ENCODE results near the gene CEP19. TPM values are rescaled to one million over a fixed set of nuclear protein-coding genes. Genes with fewer than 3 reads are reported as not detected.
"Not testable (repeated sequence)": the region's sequence is repeated elsewhere in the genome, so short reads cannot be mapped to it uniquely, and the experiment has no call there.

Gene CEP19
- total RNA-seq, 1 experiment from 2014 or later: 4.4 TPM

DNA sequence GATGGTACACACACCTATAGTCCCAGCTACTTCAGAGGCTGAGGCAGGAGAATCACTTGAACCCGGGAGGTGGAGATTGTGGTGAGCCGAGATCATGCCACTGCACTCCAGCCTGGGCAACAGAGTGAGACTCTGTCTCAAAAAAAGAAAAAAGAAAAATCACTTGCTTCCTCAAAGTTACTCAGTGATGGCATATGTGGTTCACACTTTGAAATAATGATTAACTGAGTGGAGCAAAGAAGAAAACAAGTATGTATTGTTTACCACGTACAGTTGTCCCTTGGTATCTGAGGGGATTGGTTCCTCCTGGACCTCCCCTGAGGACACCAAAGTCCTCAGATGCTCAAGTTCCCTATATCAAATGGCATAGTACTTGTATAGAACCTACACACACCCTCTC is 5.1 kb upstream of the CEP19 start:
- not testable (repeated sequence) for DNase-seq (ENCODE audit: low spot score)

DNA sequence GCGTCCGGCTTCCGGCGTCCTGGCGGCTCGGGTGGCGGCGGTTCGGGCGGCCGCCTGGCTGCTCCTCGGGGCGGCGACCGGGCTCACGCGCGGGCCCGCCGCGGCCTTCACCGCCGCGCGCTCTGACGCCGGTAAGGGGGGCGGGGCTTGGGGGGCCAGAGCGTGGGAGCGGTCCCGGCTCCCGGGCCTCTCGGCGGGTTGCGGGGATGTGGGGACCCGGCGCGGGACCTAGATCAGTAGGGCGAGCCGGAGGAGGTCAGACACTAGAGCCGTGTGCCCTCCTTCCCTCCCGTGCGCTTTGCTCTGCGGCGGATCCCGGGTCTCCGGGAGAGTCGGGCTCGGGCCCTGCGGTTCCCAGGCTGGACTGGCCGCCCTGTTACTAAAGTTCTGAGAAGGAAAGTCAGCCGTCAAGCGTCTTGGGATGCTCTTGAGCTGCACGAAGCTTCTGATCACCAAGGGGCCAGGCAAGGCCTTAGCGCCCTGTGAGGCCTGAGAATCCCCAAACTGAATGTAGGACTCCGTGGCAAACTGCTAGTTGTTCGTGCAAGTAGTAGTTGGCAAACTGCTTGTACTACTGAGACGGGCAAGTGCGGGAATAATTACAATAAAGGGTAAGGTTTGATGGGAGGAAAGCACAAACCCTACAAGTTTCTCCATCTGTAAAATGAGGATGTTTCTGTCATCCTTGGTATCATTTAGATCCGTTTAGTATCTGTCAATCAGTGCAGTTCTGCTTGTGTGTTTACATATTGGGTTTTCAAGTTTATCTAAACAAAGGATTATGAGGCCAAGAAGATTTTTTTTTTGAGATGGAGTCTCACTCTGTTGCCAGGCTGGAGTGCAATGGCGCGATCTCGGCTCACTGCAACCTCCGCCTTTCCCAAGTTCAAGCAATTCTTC is 714 bp upstream of the CEP19 start:
- DNase-seq (ENCODE audit: low spot score): peak; percentile 63
- in situ Hi-C loops (cut with HindIII; ENCODE audit: low sequenced_read_pairs): no loop called here

More for the DNA sequence above, 5.1 kb upstream of the CEP19 start:
- in situ Hi-C loops (cut with HindIII; ENCODE audit: low sequenced_read_pairs): not testable (repeated sequence)

DNA sequence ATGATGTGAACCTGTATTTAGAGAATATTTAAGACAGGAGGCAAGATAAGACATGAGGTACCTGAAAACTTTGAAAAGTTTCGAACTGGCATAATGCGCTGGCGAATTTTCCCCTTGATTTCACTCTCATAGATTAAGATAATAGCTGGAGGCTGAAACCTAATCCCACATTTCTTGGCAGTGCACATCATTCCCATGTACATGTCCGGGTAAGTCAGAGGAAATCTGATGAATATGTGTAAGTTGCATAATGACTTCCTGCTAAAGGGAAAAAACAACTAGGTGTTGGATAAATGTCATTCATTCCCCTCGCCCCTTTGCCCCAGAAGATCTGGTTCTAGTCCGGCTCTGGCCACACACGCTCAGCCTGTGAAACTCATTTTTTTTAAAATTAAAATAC is 3.6 kb downstream of the CEP19 start:
- in situ Hi-C loops (cut with HindIII; ENCODE audit: low sequenced_read_pairs): no loop called here
- DNase-seq (ENCODE audit: low spot score): no peak

DNA sequence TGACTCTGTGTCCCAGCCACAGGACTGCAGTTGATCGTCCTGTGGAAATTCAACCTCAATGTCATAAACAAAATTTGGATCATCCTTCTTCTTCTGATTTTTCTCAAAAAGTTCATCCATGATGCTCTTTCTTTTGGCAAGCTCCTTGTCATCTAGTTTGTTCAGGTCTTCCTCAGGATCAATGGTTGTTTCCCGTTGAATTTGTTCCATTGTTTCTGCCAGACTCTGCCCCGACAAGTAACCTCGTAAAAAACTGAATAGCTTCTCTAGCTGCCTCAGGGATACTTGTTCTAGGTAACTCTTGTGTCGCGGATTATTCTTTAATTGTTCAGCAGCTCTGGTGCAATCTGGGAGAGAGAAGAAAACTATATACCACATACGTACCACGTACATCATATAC is 4.5 kb downstream of the CEP19 start:
- in situ Hi-C loops (cut with HindIII; ENCODE audit: low sequenced_read_pairs): no loop called here
- DNase-seq (ENCODE audit: low spot score): no peak

DNA sequence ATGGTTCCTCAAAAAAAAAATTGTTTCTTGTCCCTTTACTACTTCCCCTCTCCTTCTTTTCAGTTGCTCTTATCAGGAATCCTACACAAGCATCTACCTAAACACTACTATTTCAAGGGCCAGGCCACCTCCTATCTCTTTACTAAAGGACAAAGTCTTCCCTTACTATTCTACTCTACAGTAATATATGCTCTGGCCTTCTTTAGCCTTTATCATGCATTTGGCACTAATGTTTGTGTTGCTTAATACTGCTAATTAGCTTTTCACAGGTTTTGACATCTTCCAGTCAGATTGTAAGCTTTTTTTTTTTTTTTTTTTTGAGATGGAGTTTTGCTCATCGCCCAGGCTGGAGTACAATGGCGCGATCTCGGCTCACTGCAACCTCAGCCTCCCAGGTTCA is 5.3 kb downstream of the CEP19 start:
- no peak for DNase-seq (ENCODE audit: low spot score)
- in situ Hi-C loops (cut with HindIII; ENCODE audit: low sequenced_read_pairs): no loop called here

DNA sequence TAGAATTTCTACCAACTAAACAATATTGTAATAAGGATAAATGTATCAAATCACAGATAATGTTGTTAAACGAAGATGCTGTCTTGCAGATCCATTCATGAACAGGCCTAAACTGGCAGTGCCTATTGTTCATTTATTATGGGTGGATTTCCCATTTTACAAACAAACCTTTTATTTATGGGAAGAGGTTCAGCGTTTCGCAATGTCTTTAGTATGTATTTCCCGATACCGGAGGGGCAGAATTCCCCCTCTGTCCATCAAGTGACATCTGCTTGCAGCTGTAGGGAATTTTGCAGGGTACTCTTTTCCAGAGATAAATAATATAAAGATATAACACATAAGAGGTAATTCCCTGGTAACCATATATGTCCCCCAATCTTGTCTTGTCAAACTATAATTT is 5.7 kb downstream of the CEP19 start:
- DNase-seq (ENCODE audit: low spot score): no peak

DNA sequence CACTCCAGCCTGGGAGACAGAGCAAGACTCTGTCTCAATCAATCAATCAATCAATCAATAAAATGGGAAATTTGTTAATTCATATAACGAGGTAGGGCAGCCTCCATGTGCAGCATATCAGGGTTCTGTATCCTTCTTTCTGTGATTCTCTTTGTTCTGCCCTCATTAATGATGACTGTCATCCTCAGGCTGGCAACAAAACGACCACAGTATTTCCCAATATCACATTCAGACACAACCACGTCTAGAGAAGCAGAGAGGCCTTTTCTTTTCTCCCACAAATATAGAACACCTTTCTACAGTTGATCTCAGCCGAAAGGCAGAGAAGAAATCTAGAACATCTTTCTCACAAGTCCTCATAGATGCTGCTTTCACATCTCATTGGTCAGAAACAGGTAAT is 11.2 kb downstream of the CEP19 start:
- in situ Hi-C loops (cut with HindIII; ENCODE audit: low sequenced_read_pairs): no loop called here
- DNase-seq (ENCODE audit: low spot score): no peak

More for the DNA sequence above, 5.7 kb downstream of the CEP19 start:
- in situ Hi-C loops (cut with HindIII; ENCODE audit: low sequenced_read_pairs): no loop called here

DNA sequence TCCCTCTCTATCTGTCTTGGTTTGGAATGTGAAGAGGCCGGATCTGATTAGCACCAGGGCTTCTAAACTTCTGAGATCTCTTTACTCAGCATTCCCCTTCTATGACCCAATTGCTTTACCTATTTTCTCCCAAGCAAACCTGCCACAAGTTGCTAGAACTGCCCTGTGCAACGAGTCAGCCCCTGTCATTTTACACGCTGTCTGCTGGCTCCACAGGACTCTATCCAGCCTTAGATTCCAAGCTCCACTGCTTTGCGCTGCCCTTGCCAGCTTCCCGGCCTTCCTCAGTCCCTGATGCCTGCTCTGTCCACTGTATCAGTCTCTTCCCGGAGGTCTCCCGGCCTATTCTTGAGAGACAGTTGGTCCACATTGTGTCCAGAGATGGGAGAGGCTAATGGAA is 12.3 kb downstream of the CEP19 start:
- no peak for DNase-seq (ENCODE audit: low spot score)
- in situ Hi-C loops (cut with HindIII; ENCODE audit: low sequenced_read_pairs): no loop called here

DNA sequence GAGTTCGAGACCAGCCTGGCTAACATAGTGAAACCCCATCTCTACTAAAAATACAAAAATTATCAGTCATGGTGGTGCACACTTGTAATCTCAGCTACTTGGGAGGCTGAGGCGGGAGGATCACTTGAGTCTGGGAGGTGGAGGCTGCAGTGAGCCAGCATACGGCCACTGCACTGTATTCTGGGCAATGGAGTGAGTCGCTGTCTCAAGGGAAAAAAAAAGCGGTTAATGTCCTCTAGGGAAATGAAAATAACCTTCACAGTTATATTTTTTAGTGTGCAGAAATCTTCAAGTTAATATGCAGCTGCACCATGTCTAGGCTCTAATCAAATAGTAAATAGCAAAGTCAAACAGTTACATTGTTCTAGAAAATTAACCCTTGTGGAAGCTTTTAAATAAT is 14.8 kb downstream of the CEP19 start:
- no peak for DNase-seq (ENCODE audit: low spot score)

DNA sequence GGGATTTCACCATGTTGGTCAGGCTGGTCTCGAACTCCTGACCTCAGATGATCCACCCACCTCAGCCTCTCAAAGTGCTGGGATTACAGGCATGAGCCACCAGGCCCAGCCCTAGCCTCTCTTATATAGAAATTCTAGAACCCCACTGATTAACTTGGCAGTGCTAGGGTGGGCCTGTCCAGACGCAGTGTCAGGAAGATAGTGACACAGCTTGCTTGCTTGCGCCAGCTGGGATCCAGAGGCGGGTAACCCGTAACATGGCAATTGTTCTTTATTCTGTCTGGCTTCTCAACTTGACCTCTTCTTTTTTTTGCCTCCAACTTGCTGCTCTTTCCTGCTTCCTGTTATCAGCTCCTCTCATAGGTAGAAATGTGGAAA is 16.2 kb downstream of the CEP19 start:
- in situ Hi-C loops (cut with HindIII; ENCODE audit: low sequenced_read_pairs): no loop called here

More for the DNA sequence above, 14.8 kb downstream of the CEP19 start:
- in situ Hi-C loops (cut with HindIII; ENCODE audit: low sequenced_read_pairs): no loop called here

DNA sequence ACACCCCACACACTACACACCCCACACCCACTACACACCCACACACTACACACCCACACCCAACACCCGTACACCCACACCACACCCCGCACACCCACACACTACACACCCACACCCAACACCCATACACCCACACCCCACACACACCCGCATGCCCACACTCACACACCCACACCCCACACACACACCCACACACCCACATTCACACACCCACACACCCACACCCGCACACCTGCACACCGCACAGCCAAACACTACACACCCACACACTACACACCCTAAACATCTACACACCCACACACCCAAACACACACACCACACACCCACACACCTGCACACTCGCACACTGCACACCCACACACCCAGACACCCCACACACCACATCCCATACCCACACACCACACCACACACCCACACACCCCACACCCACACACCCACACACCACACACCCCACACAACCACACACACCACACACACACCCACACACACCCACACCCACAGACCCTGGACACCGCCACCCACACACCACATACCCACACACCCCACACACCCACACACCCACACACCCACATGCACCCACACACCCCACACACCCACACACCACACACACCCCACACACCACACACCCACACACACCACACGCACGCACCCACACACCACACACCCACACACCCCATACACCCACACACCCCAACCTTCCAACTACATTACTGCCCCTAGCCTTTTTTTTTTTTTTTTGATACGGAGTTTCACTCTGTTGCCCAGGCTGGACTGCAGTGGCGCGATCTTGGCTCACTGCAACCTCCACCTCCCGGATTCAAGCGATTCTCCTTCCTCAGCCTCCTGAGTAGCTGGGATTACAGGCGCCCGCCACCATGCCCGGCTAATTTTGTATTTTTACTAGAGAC is 16.9 kb downstream of the CEP19 start:
- no peak for DNase-seq (ENCODE audit: low spot score)
- in situ Hi-C loops (cut with HindIII; ENCODE audit: low sequenced_read_pairs): no loop called here

More for the DNA sequence above, 16.2 kb downstream of the CEP19 start:
- no peak for DNase-seq (ENCODE audit: low spot score)

DNA sequence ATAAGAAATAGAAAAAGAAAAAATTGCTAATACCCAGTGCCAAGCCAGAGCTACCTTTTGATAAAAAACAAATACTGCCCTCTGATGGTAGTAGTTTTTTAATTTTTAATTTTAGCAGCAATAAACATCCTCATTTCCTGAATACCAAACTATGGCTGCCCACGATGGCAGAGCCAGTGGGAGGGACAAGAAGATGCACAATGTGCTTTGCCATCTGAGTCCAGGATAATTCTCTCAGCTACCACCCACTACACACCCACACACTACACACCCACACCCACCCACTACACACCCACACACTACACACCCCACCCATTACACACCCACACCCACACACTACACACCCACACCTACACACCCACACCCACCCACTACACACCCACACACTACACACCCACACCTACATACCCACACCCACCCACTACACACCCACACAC is 17.8 kb downstream of the CEP19 start:
- in situ Hi-C loops (cut with HindIII; ENCODE audit: low sequenced_read_pairs): no loop called here

DNA sequence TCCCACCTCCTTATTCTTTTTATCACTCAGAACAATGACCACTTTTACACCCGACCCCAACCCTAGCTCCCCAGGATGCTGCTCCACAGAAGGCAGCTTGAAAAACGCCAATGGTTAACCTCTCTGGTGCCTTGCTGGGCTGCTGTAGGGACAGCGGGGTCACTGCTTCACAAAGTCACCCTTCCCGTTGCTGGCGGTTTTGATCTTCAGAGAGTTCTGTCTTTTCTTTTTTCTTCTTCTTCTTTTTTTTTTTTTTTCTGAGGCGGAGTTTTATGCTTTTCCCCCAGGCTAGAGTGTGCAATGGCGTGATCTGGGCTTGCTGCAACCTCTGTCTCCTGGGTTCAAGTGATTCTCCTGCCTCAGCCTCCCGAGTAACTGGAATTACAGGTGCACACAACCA is 20.7 kb downstream of the CEP19 start:
- no peak for DNase-seq (ENCODE audit: low spot score)
- in situ Hi-C loops (cut with HindIII; ENCODE audit: low sequenced_read_pairs): no loop called here

More for the DNA sequence above, 17.8 kb downstream of the CEP19 start:
- DNase-seq (ENCODE audit: low spot score): no peak

DNA sequence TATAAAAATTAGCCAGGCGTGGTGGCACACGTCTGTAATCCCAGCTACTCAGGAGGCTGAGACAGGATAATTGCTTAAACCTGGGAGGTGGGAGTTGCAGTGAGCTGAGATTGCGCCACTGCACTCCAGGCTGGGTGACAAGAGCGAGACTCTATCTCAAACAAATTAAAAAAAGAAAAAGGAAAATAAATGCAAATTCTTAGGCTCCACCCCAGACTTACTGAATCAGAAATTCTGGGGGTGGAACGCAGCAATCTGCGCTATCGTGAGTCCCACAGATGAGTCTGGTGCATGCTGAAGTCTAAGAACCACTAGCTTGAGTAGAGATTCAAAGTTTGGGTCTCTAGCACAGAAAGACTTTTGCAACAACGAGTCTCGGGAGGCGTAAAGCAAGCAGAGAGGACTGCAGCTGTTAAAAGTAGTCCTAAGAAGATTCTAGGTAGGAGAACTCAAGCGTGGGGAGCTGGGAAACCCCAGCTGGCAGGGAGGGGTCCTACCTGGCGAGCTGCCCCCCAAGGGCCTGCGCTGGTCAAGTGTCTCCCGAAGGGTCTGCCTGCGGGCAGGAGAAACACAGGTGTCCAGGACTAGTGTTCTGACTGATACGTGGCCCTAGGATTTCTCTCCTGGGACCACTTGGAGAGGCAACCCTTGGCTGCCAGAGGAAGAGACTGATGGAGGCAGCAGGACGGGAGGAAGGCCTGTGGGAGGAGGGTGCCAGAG is 21.9 kb downstream of the CEP19 start:
- in situ Hi-C loops (cut with HindIII; ENCODE audit: low sequenced_read_pairs): no loop called here

DNA sequence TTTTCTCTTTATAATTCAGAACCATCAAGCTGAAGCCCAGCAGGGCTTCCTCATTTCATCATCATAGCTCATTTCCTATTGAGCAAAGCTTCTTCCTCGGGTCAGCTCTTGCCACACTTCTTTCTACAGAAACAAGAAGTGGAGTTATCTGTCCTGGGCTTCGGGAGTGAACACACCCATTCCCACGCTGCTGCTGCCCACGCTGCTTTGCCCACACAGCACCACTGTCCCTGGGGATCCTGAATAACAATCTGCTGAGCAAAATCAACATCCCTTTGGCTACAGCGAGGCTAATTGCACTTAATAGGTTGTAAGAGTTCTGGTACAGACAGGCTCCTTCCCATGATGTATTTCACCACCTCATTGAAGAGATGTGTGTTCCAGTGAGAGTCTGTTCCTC is 23.7 kb downstream of the CEP19 start:
- DNase-seq (ENCODE audit: low spot score): no peak
- in situ Hi-C loops (cut with HindIII; ENCODE audit: low sequenced_read_pairs): no loop called here

More for the DNA sequence above, 21.9 kb downstream of the CEP19 start:
- DNase-seq (ENCODE audit: low spot score): no peak

DNA sequence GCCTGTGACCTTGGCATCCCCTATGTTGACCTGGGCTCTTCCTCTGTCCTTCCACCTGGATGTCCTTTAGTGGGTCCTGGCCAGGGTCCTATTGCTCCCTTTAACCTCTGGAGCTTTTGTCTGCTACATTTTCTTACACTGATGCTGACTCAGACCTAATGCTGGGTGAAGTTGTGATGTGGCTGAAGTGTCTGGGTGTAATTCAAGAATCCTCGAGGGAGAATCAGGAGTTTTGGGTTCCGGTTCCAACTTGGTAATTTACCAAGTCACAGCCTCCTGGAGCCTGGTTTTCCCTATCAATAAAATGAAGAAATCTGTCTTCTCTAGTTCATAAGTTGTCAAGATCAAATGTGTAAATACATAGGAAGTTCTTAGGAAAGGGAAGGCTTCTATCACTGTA is 25.6 kb downstream of the CEP19 start:
- no peak for DNase-seq (ENCODE audit: low spot score)
- in situ Hi-C loops (cut with HindIII; ENCODE audit: low sequenced_read_pairs): no loop called here

DNA sequence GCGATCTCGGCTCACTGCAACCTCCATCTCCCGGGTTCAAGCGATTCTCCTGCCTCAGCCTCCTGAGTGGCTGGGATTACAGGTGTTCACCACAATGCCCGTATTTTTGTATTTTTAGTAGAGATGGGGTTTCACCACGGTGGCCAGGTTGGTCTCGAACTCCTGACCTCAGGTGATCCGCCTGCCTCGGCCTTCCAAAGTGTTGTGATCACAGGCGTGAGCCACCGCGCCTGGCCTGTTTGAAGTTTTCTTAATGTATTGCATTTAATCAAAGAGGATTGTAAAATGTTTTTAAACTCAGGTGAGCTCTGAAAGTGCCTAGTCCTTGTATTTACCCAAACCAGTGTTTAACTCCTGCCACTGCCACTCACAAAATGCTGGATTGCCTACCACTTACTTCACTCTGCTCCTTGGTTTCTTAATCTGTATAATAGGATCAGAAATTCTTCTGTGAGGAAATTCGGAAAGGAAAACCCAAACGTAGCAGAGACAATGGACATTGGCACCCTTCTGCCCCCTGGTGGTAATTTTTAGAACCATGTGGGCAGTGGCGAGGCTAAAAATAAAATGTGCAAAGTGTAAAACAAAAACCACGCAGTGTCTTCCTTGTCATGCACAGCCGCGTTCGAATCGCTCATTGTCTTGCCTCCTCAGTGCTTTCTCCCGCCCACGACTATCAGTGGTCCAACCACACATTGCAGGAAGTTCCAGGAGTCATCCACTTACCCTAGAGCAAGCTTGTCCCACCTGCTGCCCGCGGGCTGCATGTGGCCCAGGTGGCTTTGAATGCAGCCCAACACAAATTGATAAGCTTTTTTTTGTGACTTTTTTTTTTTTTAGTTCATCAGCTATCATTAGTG is 27.3 kb downstream of the CEP19 start:
- in situ Hi-C loops (cut with HindIII; ENCODE audit: low sequenced_read_pairs): no loop called here
- peak; percentile 80 for DNase-seq (ENCODE audit: low spot score)

DNA sequence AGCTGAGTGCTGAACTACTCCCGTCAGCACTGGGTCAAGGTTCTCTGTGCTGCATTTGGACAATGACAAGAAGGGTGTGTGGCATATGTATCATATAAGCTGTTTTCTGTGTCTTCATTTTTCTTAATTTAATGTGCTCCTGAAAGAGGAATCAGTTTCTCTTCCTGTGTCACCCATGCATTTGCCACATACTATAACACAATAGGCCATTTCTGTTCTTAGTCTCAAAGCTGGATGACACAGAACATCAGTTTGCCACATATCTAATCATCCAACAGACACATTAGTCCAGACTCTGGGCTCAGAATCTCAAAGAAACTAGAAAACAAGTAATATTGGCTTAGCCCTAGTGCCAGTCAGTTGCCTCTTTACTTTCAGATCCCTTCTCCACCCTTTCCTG is 34.1 kb downstream of the CEP19 start:
- DNase-seq (ENCODE audit: low spot score): no peak
- in situ Hi-C loops (cut with HindIII; ENCODE audit: low sequenced_read_pairs): no loop called here

DNA sequence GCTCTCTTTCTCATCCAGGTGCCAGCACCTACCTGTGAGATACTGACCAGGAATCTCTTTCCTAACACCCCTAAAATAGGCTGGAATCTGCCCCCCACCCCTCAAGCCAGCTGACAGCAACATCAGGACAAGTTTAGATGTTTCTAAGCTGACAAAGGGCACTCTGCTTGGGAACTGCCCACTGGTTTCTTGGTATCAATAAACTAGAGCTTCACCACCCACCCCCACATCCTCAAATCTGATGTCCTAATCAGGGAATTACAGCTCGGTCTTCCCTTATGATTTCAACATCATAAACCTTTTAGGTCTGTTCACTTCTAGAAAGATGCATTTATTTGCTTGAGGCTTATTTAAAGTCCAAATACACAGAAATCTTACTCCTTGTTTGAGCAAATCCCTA is 34.7 kb downstream of the CEP19 start:
- in situ Hi-C loops (cut with HindIII; ENCODE audit: low sequenced_read_pairs): no loop called here
- no peak for DNase-seq (ENCODE audit: low spot score)
